HG02852 (cell line): Measurements from ENCODE around the gene THEMIS2.
A peak's percentile ranks its signal among the peaks of the same experiment; 100 is the strongest.
"Not testable (repeated sequence)": the region's sequence is repeated elsewhere in the genome, so short reads cannot be mapped to it uniquely, and the experiment has no call there.

Source experiments
- ATAC-seq: cut with Tn5 transposase; IDR thresholded peaks from one replicate; pipeline ENCODE4 v1.9.1; 2021; ENCODE audit warnings: mild to moderate bottlenecking, moderate library complexity; ENCODE audit not compliant: unreplicated experiment

Gene THEMIS2

DNA sequence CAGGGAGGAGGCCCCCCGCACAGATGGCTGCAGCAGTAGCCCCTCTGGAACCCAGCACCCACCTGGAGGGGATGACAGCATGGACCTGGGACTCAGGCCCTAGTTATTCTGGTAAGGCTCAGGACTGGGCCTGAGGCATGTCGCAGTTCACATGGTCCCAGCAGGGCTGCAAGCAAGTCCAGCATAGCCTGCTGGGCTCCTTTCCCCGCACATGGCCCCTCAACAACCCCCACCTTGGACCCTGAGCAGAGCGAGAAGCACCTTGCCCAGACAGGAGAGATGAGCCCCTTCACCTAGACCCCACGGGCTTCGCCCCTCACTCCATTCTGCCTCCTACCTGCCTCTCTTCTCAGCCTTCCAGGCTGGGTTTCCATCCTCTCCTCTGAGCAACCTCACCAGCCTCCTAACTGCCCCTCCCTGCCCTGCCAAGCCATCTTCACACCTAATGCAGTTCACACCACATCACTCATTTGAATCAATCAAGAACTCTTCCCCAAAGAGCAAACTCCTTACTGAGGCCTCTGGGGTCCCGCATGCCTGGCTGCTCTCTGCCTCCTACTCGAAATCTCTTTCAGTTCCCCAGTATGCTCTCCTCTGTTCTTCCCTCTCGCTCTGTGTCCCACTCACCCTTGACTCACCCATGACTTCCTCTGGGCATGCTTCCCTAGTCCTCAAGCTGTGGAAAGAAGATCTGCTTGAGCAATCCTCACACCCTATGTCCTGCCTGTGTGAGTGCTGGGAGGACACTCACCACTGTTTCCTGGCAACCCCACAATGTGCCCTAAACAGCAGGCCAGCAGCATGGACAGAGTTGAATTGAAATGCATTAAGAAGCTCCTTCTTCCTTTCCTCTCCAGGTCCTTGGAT is 9.4 kb upstream of the THEMIS2 start:
- ATAC-seq, result no peak

- ATAC-seq, result no peak
Measured at GRCh38 chr1:27863538-27863915, 8.8 kb upstream of the THEMIS2 start.

GRCh38 chr1:27864264-27864895 is 8.0 kb upstream of the THEMIS2 start:
- ATAC-seq, result no peak

DNA sequence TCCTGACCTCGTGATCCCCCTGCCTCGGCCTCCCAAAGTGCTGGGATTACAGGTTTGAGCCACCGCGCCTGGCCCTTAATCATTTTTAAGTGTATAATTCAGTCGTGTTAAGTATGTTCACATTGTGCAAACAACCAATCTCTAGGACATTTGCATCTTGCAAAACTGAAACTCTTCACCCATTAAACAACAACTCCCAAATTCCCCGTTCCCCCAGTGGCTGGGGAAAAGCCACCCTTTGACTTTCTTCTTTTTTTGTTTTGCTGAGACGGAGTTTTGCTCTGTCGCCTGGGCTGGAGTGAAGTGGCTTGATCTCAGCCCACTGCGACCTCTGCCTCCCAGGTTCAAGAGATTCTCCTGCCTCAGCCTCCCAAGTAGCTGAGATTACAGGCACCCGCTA is 6.5 kb upstream of the THEMIS2 start:
- ATAC-seq, result no peak

- ATAC-seq, result no peak
Measured at GRCh38 chr1:27868556-27868931, 3.8 kb upstream of the THEMIS2 start.

GRCh38 chr1:27868932-27869718 is 3.2 kb upstream of the THEMIS2 start:
- ATAC-seq, result no peak

GRCh38 chr1:27869719-27870085 is 2.6 kb upstream of the THEMIS2 start:
- no peak for ATAC-seq

- ATAC-seq, result not testable (repeated sequence)
Measured at GRCh38 chr1:27871076-27871475, 1.3 kb upstream of the THEMIS2 start.

- no peak for ATAC-seq
Measured at GRCh38 chr1:27872802-27873551, 633 bp downstream of the THEMIS2 start.

DNA sequence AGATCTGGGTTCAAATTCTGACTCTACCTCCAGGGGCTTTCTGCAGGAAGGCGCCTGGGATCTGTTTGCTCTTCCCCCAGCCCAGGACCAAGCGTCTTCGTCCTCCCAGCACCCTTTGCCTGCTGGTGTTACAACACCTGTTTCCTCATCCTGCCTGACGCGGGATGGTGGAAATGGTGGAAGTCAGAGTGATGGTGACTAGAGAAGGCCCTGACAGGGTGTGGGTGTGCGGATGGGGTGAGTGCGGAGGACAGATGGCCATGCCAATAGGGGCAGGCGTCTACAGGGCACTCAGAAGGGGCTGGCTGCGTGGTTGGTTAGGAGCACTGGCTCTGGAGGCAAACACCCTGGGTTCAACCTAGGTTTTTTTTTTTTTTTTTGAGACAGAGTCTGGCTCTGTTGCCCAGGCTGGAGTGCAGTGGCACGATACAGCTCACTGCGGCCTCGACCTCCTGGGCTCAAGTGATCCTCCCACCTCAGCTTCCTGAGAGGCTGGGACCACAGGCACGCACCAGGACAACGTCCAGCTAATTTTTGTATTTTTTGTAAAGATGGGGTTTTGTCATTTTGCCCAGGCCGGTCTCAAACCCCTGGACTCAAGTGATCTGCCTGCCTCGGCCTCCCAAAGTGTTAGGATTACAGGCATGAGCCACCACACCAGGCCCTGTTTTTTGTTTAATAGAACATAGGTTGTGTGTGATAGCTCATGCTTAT is 1.5 kb downstream of the THEMIS2 start:
- no peak for ATAC-seq

DNA sequence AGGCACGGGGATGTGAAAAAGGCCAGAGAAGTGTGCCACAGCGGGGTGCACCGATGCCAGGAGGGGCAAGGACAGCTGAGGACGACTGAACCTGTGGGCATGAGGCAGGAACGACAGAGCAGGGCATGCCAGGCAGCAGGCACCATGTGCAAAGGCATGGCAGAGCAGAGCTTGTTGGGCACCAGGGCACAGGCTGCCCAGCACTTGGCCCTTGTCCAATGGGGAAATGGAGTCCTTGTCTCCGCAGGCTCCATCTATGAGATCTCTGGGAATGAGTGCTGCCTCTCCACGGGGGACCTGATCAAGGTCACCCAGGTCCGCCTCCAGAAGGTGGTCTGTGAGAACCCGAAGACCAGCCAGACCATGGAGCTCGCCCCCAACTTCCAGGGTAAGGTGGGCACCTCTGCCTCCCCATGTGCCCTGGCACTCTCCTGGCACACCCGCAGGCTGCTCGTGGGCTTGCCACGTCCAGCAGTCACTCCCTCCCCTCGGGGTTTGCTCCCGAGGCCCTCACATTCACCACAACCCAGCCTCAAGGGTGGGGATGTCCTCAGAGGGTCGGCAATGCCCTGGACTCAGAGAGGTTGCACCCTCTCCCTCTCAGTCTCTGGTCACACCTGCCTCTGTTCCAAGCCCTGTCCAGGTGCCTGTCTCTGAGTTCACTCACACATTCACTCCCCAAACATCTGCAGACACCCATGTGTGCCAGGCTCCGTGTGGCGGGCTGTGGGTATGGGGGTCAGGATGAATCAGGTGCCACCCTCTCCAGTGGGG is 4.2 kb downstream of the THEMIS2 start:
- ATAC-seq, result no peak

DNA sequence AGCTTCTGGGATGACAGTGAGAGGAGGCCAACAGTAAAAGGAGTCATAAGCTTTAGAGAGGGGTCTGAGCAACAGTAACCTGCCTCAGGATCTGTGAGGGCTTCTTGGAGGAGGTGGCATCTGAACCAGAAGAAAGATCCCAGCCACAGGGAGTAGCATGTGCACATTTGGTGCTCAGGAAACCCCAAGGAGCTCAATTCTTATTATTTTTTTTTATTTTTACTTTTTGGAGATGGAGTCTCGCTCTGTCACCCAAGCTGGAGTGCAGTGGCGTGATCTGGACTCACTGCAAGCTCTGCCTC is 4.7 kb downstream of the THEMIS2 start:
- no peak for ATAC-seq

GRCh38 chr1:27878039-27878438 is 5.7 kb downstream of the THEMIS2 start:
- no peak for ATAC-seq

DNA sequence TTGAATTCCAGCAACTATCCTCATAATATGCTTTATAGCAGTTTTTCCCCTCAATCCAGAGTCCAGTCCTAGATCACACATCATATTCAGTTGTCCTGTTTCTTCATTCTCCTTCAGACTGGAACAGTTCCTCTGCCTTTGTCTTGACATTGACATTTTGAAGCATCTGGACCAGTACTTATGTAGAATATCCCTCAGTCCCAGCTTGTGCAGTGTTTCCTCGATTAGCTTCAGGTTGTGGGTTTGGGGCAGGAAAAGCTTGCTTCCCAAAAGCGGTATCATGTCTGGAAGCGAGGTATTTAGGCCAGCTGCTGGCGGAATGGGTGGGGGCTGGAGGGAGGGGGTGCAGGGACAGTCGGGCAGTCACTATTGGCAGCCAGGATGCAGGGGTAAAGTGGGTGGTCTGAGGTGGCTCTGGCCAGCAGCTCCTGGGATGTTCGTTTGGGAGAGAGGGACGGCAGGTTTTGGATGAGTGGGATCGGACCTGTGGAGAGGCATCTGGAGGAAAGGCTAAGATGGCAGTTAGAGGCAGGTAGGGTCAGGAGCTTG is 6.5 kb downstream of the THEMIS2 start:
- ATAC-seq, result no peak

DNA sequence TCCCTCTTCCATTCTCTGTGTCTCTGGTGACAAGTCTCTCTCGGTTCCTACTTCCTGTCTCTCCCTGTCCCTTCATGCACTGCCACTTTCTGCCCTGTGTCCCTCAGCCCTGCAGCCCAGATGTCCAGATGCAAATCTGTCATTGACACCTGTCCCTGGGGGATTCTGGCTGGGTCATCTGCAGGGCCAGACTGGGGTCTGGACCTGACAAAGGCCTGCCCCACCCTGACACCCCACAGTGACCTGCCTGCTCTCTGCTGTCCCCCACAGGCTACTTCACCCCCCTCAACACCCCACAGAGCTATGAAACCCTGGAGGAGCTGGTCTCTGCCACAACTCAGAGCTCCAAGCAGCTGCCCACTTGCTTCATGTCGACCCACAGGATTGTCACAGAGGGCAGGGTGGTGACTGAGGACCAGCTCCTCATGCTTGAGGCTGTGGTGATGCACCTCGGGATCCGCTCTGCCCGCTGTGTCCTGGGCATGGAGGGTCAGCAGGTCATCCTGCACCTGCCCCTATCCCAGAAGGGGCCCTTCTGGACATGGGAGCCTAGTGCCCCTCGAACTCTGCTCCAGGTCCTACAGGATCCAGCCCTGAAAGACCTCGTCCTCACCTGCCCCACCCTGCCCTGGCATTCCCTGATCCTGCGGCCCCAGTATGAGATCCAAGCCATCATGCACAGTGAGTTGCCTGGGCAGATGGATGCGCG is 7.2 kb downstream of the THEMIS2 start:
- no peak for ATAC-seq

DNA sequence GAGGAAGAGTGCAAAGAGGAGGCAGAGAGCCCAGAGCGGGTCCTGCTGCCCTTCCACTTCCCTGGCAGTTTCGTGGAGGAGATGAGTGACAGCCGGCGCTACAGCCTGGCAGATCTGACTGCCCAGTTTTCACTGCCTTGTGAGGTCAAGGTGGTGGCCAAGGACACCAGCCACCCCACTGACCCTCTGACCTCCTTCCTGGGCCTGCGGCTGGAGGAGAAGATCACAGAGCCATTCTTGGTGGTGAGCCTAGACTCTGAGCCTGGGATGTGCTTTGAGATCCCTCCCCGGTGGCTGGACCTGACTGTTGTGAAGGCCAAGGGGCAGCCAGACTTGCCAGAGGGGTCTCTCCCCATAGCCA is 10.2 kb downstream of the THEMIS2 start:
- ATAC-seq, result no peak

- no peak for ATAC-seq
Measured at GRCh38 chr1:27883536-27883935, 11.2 kb downstream of the THEMIS2 start.

DNA sequence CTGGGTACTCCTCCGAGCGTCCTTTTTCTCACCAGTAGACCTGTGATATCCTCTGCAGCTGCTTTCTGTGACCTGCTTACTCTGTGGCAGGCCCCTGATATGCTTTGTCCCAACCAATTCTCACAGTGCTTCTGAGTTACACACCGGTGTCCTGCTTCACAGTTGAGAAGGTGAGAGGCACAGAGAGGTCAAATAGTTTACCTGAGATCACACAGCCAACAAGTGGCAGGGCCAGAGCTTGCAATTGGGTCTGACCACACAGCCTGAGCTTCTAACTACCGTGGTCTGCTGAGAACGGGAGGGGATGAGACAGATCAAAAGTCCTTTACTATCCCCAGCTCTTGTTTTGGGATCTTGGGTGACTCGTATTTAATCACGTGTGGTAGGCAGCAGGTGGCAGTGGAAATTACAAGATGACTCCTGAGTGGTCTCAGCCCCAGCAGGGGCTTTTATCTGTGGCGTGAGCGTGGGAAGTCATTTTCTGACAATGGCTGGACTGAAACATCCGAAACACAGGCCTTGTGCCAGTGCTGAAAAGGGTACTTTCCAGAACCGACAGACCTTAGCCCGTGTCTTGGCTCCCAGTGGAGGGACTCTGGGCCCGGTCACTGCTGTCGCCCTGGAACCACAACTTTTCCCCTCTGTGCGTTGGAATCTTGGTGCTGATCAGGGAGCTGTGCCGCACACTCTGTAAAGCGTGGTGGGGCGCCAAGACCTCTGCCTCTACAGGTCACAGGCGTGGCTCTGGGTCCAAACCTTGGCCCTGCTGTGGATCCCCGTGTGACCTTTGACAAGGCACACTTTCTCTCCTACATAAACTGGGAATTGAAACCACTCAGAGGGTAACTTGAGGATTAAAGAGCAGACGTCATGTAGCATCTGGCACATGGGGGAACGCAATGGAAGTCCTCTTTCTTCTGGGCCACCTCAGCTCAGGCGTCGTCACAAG is 11.9 kb downstream of the THEMIS2 start:
- ATAC-seq, result peak; percentile 51
